Breast epithelium (tissue), 4 donors: ENCODE results near the gene MOCS3. TPM values are rescaled to one million over a fixed set of nuclear protein-coding genes. Genes with fewer than 3 reads are reported as not detected.

ENCODE experiments used
- DNase-seq, 2 donors: peaks; one replicate each; pipeline ENCODE4 v3.0.0-alpha.2; 2019; ENCODE audit warnings: low spot score in 2 of 2
- H3K27ac ChIP-seq, 2 donors: fragments of 200-600 bp; sonication (generic) in 1 of 2; one replicate each; pipeline ENCODE4 v1.5.1; 2016 to 2019; ENCODE audit warnings: mild to moderate bottlenecking in 1 of 2
- H3K27me3 ChIP-seq, 2 donors: fragments of 200-600 bp; sonication (generic) in 1 of 2; one replicate each; pipeline versions ENCODE4 v1.5.1 to v1.6.0; 2017 to 2019; ENCODE audit warnings: control low read depth in 1 of 2, mild to moderate bottlenecking in 1 of 2
- H3K36me3 ChIP-seq: fragments of 200-600 bp; one replicate; pipeline ENCODE4 v1.5.1; 2019
- H3K4me1 ChIP-seq, 2 donors: fragments of 200-600 bp; sonication (generic); one replicate each; pipeline ENCODE4 v1.5.1; 2016 to 2019; ENCODE audit warnings: control low read depth in 1 of 2
- H3K4me3 ChIP-seq, 3 donors: fragments of 200-600 bp; sonication (generic); 1 replicate in 2 of 3; 2 replicates in 1 of 3; pipeline ENCODE4 v1.5.1; 2016 to 2019; ENCODE audit warnings: mild to moderate bottlenecking in 3 of 3, moderate library complexity in 2 of 3
- H3K9me3 ChIP-seq, 2 donors: fragments of 200-600 bp; sonication (generic) in 1 of 2; one replicate each; pipeline ENCODE4 v1.5.1; 2016 to 2019; ENCODE audit warnings: control low read depth in 1 of 2
- CTCF ChIP-seq, 3 donors: fragments of 450-650 bp; IDR thresholded peaks; one replicate each; pipeline ENCODE4 v1.5.1; 2016 to 2017; ENCODE audit warnings: antibody characterized with exemption in 3 of 3, mild to moderate bottlenecking in 3 of 3, moderate library complexity in 3 of 3
- POLR2A ChIP-seq: fragments of 450-650 bp; IDR thresholded peaks from one replicate; pipeline ENCODE4 v1.6.1; 2016; ENCODE audit warnings: antibody characterized with exemption, mild to moderate bottlenecking, moderate library complexity
- POLR2AphosphoS5 ChIP-seq, 3 donors: sonication (generic); formaldehyde crosslinking; IDR thresholded peaks; one replicate each; pipeline ENCODE4 v1.6.1; 2017; ENCODE audit warnings: antibody characterized with exemption in 3 of 3
- intact Hi-C: fragments of 100-400 bp; cut with DNase I; formaldehyde crosslinking; loops from one replicate; pipeline ENCODE4 v1.15.1; 2023; ENCODE audit warnings: low total_unique reads
- total RNA-seq, 3 donors: library from RNA; depleted of rRNA; stranded (reverse); fragments of >200 nt; gene quantifications; one replicate each; pipeline ENCODE4 v1.1.0, GENCODE V29; 2016

Gene MOCS3
- total RNA-seq, 3 donors from 2014 or later = 4.5 to 6.4 (median 4.9) TPM

DNA sequence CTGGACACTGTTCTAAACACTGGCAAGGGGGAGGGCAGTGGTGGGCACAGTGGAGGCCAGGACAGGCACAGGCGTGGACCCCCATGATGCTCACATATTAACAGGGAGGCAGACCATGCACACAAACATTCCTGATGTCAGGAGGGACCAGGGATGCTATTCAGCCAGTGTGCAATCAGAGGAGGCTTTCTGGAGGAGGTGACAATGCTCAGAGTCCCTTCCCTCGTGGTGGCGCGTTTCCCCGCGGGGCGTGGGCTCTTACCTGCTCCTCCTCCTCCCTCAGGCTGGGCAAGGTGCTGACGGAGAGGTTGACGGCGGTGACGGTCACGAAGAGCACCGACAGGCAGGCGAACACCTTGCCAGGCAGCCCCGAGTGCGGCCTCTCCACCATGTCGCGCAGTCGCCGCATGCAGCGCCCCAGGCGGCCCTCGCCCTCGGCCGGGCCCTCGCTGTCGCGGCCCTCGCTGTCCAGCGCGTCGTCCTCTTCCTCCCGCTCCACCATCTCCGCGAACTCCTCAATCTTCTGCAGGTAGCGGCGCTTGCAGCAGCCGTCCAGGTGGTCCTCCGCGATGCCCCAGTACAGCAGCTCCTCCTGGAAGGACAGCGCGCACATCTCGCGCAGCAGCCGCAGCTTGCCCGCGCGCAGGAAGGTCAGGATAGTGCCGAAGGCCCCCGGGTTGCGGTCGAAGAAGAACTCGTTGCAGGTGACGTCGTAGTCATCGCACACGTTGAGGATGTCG, 50.9 kb downstream of the MOCS3 start:
- H3K27ac ChIP-seq = no peak overlapping the region
- TF ChIP-seq POLR2A = no peak
- no peak overlapping the region for H3K4me3 ChIP-seq
- H3K27me3 ChIP-seq = no peaks in the 10 kb centered on the region
- no peaks in the 10 kb centered on the region for H3K9me3 ChIP-seq
- H3K4me1 ChIP-seq = no peaks in the 10 kb centered on the region
- H3K36me3 ChIP-seq = no peaks in the 10 kb centered on the region
- DNase-seq = no peak
- intact Hi-C loops = no loop called here

DNA sequence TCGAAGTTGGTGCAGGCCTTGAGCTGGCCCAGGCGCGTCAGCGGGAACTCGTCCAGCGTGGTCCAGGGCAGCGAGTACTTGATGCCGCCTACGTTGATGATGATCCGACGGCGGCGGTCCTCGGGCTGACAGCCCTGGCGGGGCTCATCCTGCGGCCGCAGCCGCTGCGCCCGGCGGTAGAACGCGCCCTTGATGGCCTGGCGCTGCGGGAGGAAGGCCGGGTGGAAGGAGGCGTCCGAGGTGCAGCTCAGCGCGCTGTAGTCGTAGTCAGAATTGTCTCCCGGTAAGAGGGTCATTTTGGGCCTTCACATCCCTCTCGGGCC, 51.4 kb downstream of the MOCS3 start:
- Histone ChIP-seq H3K9me3 (no peaks in the 10 kb centered on the region), H3K36me3 (no peaks in the 10 kb centered on the region), H3K27ac (no peak overlapping the region), H3K4me1 (no peaks in the 10 kb centered on the region), H3K27me3 (no peaks in the 10 kb centered on the region), H3K4me3 (no peak overlapping the region)
- intact Hi-C loops = no loop called here
- no peak for DNase-seq
- TF ChIP-seq POLR2AphosphoS5 (IDR thresholded peaks at IDR 0.05) = no peak
- no peak for TF ChIP-seq CTCF (IDR thresholded peaks at IDR 0.05)
- no peak for TF ChIP-seq POLR2A

DNA sequence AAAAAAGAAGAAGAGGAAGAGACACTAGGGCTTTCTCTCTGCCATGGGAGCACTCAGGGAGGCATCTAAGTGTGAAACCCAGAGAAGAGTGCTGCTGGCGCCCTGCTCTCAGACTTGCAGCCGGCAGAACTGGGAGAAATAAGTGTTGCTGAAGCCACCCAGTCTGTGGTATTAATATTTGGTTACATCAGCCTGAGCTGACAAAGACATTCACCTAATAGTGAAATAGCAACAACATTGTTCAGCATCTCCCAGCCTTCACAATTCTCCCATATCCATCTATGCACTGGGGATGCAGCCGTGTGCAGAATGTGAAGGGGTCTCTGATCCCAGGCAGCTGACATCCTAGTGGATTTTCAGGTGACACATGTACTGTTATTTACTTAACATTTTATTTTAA, 52.3 kb downstream of the MOCS3 start:
- DNase-seq = no peak
- Histone ChIP-seq H3K4me1 (no peaks in the 10 kb centered on the region), H3K9me3 (no peaks in the 10 kb centered on the region), H3K27me3 (no peaks in the 10 kb centered on the region), H3K36me3 (no peaks in the 10 kb centered on the region), H3K4me3 (no peak overlapping the region), H3K27ac (no peak overlapping the region)
- intact Hi-C loops = no loop called here
- TF ChIP-seq POLR2A (no peak), POLR2AphosphoS5 (IDR thresholded peaks at IDR 0.05) (no peak), CTCF (IDR thresholded peaks at IDR 0.05) (no peak)

DNA sequence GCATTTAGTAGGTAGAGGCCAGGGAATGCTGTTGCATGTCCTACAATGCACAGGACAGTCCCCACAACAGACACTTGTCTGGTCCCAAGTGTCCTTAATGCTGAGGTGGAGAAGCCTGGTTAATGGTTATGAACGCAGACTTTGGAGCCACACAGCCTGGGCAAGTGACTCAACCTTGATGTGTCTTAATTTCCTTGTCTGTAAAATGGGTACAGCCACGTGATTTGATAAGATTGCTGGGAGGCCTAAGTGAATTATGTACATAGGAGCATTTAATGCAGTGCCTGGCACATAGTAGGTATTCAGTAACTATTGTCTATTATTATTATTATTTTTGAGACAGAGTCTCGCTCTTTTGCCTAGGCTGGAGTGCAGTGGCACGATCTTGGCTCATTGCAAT, 52.9 kb downstream of the MOCS3 start:
- H3K9me3 ChIP-seq = no peaks in the 10 kb centered on the region
- H3K4me1 ChIP-seq = no peaks in the 10 kb centered on the region
- no peak overlapping the region for H3K27ac ChIP-seq
- H3K36me3 ChIP-seq = no peaks in the 10 kb centered on the region
- no peak for TF ChIP-seq POLR2AphosphoS5 (IDR thresholded peaks at IDR 0.05)
- no peak for TF ChIP-seq POLR2A
- no peak for TF ChIP-seq CTCF (IDR thresholded peaks at IDR 0.05)
- H3K27me3 ChIP-seq = no peaks in the 10 kb centered on the region
- intact Hi-C loops = no loop called here
- no peak overlapping the region for H3K4me3 ChIP-seq
- DNase-seq = no peak

DNA sequence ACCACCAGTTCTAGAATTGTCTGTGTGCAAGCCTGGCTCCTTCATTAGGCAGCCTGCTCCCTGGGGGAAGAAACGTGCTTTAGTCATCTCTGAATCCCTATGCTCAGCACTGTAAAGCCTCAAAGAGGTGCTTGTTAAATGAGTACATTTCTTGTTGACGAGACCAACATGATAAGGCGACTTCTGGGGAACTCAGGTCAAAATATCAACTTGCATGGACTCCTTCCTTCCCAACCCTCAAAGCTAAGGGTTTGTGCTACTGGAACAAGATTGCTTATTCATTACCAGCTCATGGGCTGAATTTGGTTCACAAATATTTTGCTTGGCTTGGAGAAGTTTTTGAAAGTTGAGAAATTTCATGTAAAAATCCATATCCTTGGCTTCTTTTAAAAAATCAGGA, 53.7 kb downstream of the MOCS3 start:
- no peaks in the 10 kb centered on the region for H3K36me3 ChIP-seq
- H3K4me1 ChIP-seq = no peaks in the 10 kb centered on the region
- H3K27me3 ChIP-seq = no peaks in the 10 kb centered on the region
- no peak overlapping the region for H3K27ac ChIP-seq
- no peak for DNase-seq
- intact Hi-C loops = no loop called here
- no peak overlapping the region for H3K4me3 ChIP-seq
- H3K9me3 ChIP-seq = no peaks in the 10 kb centered on the region
- TF ChIP-seq CTCF (IDR thresholded peaks at IDR 0.05) = no peak
- TF ChIP-seq POLR2AphosphoS5 (IDR thresholded peaks at IDR 0.05) = no peak
- TF ChIP-seq POLR2A = no peak

Other genes starting within 250 kb of the MOCS3 start
- 10 to 100 TPM in 2 of 3 donors, 1 to 10 TPM in 1; 1.4 to 30.6 (median 13.4) TPM for gene PARD6B, start 227.2 kb upstream of the MOCS3 start, total RNA-seq
- gene BCAS4, start 163.8 kb upstream of the MOCS3 start, total RNA-seq = 10 to 100 TPM in 2 of 3 donors, 1 to 10 TPM in 1; 6.6 to 22.2 (median 10.5) TPM
- 10 to 100 TPM; 51.7 to 70.2 (median 60.0) TPM for gene ADNP, start 27.4 kb upstream of the MOCS3 start, total RNA-seq
- gene DPM1, start 286 bp upstream of the MOCS3 start, total RNA-seq = 10 to 100 TPM; 43.4 to 61.2 (median 53.4) TPM
- gene KCNG1, start 64.3 kb downstream of the MOCS3 start, total RNA-seq = 1 to 10 TPM in 2 of 3 donors, not detected in 1; 1.3 to 7.0 TPM